Tracheal epithelial cell (primary cell): Measurements from ENCODE around the gene EEIG1. TPM values are rescaled to one million over a fixed set of nuclear protein-coding genes. Genes with fewer than 3 reads are reported as not detected.

Source experiments
- total RNA-seq: library from RNA; depleted of rRNA; stranded (reverse); fragments of >200 nt; gene quantifications from 2 replicates; pipeline ENCODE4 v1.2.1, GENCODE V29; 2014

EEIG1 gene
- total RNA-seq: 7.7 and 8.5 TPM in 2 replicates

GRCh38 chr9:127980706-127981558 is at the start of gene EEIG1:
EEIG1 (minus strand) TSS chr9:127980989; CDS start chr9:127980137, 852 bp downstream.

GRCh38 chr9:127937388-127938297 is 43.1 kb downstream of the EEIG1 start, which contains the start of gene DPM2:
DPM2 (minus strand) TSS chr9:127937854; CDS start chr9:127937820, 34 bp downstream.

Other genes starting within 250 kb of the EEIG1 start
- gene TOR2A, start 245.7 kb downstream of the EEIG1 start, total RNA-seq: 4.8 and 5.5 TPM in 2 replicates
- gene SH2D3C, start 202.3 kb downstream of the EEIG1 start, total RNA-seq: under 0.01 TPM in 2 replicates
- gene CDK9, start 195.0 kb downstream of the EEIG1 start, total RNA-seq: 40.1 and 42.2 TPM in 2 replicates
- 86.3 and 124 TPM in 2 replicates for gene FPGS, start 178.1 kb downstream of the EEIG1 start, total RNA-seq
- 0.48 and 0.85 TPM in 2 replicates for gene ENG, start 126.3 kb downstream of the EEIG1 start, total RNA-seq
- gene AK1, start 103.3 kb downstream of the EEIG1 start, total RNA-seq: 23.6 and 37.9 TPM in 2 replicates
- 23.0 and 26.3 TPM in 2 replicates for gene ST6GALNAC6, start 81.4 kb downstream of the EEIG1 start, total RNA-seq
- 32.0 and 37.7 TPM in 2 replicates for gene ST6GALNAC4, start 63.9 kb downstream of the EEIG1 start, total RNA-seq
- 3.8 and 6.0 TPM in 2 replicates for gene PIP5KL1, start 50.2 kb downstream of the EEIG1 start, total RNA-seq
- gene DPM2, start 43.1 kb downstream of the EEIG1 start, total RNA-seq: 12.0 and 13.6 TPM in 2 replicates
- gene NAIF1, start 86.3 kb upstream of the EEIG1 start, total RNA-seq: 9.2 and 10.1 TPM in 2 replicates
- 9.4 and 22.2 TPM in 2 replicates for gene SLC25A25, start 87.2 kb upstream of the EEIG1 start, total RNA-seq
- 65.2 and 112 TPM in 2 replicates for gene PTGES2, start 146.7 kb upstream of the EEIG1 start, total RNA-seq
- 20.5 and 154 TPM in 2 replicates for gene LCN2, start 168.5 kb upstream of the EEIG1 start, total RNA-seq
- 65.9 and 79.5 TPM in 2 replicates for gene BBLN, start 179.3 kb upstream of the EEIG1 start, total RNA-seq
- 16.9 and 25.6 TPM in 2 replicates for gene CIZ1, start 210.6 kb upstream of the EEIG1 start, total RNA-seq
- gene DNM1, start 222.4 kb upstream of the EEIG1 start, total RNA-seq: 2.8 and 6.5 TPM in 2 replicates